ENCODE results near the gene SCFD2. TPM values are rescaled to one million over a fixed set of nuclear protein-coding genes. Genes with fewer than 3 reads are reported as not detected.

SCFD2 gene
- total RNA-seq, 1 donor from 2014 or later, result 17.2 TPM

GRCh38 chr4:52824270-52824602, 541.6 kb downstream of the SCFD2 start:
- Mint-ChIP-seq H3K27me3 (ENCODE audit: unreplicated experiment) (peaks cover 7% of the 10 kb centered on the region), H3K36me3 (ENCODE audit: unreplicated experiment) (peaks cover 10% of the 10 kb centered on the region), H3K27ac (ENCODE audit: unreplicated experiment) (no peak overlapping the region), H3K9me3 (ENCODE audit: unreplicated experiment) (no peaks in the 10 kb centered on the region), H3K4me3 (ENCODE audit: unreplicated experiment) (no peak overlapping the region), H3K4me1 (ENCODE audit: low read depth, unreplicated experiment) (no peaks in the 10 kb centered on the region)
- DNase-seq, result no peak
- TF ChIP-seq CTCF (IDR thresholded peaks at IDR 0.05; ENCODE audit: partially characterized antibody, unreplicated experiment), result no peak

GRCh38 chr4:52823702-52824092, 542.2 kb downstream of the SCFD2 start:
- no peak for TF ChIP-seq CTCF (IDR thresholded peaks at IDR 0.05; ENCODE audit: partially characterized antibody, unreplicated experiment)
- DNase-seq, result no peak
- H3K9me3 Mint-ChIP-seq (ENCODE audit: unreplicated experiment), result no peaks in the 10 kb centered on the region
- H3K27me3 Mint-ChIP-seq (ENCODE audit: unreplicated experiment), result peaks cover 7% of the 10 kb centered on the region
- H3K4me1 Mint-ChIP-seq (ENCODE audit: low read depth, unreplicated experiment), result no peaks in the 10 kb centered on the region
- no peak overlapping the region for H3K27ac Mint-ChIP-seq (ENCODE audit: unreplicated experiment)
- no peak overlapping the region for H3K4me3 Mint-ChIP-seq (ENCODE audit: unreplicated experiment)
- H3K36me3 Mint-ChIP-seq (ENCODE audit: unreplicated experiment), result peaks cover 10% of the 10 kb centered on the region

Other genes with a start within 250 kb of the SCFD2 start
- 56.8 TPM for gene FIP1L1, start 11.6 kb upstream of the SCFD2 start, total RNA-seq (ENCODE audit: unreplicated experiment)
- 0.10 TPM for gene LNX1, start 225.4 kb upstream of the SCFD2 start, total RNA-seq (ENCODE audit: unreplicated experiment)

Data from glutamatergic neuron (in vitro differentiated cells).